ENCODE data around the gene ATL3. TPM values are rescaled to one million over a fixed set of nuclear protein-coding genes. Genes with fewer than 3 reads are reported as not detected.

ATL3 gene
- total and polyA plus RNA-seq, 3 experiments from 2014 or later = 21.5 to 42.1 (median 41.9) TPM

DNA sequence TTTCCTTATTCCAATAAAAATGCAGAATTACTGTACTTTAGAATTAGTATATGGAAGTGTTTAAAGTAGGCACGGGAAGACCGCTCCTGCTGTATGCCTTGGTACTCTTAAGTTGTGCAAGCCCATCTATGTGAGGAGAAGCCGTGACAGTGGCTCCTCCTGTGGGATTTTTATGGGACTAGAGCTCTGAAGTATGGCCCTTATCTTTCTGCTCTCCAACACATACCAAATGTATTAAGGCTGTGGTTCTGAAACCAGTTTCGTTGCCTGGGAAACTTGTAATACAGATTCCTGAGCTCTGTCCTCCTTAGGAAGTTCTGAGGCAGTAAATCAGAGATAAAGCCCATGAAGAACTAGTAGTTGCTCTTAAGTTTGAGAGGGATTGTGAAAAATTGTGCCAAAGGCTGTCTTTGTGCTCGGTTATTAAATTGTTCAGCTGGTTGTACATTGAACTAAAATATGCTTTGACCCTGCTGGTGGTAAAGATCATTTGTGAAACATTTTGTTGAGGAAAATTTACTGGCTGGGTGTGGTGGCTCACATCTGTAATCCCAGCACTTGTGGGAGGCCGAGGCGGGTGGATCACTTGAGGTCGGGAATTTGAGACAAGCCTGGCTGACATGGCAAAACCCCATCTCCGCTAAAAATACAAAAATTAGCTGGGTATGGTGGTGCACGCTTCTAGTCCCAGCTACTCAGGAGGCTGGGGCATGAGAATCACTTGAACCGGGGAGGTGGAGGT, 39.5 kb upstream of the ATL3 start:
- POLR2A ChIA-PET = no interaction called here

GRCh38 chr11:63709336-63709884, 38.2 kb upstream of the ATL3 start:
- peaks cover 0 to 15% (median 4%) of the 10 kb centered on the region in 3 donors for H3K4me1 Mint-ChIP-seq
- no peak overlapping the region for H3K4me3 ChIP-seq (ENCODE audit: low read length)
- ChIA-PET CTCF (no interaction called here), POLR2A (no interaction called here)
- no peaks in the 10 kb centered on the region for H3K27me3 ChIP-seq (ENCODE audit: insufficient read depth, low read length, poor library complexity, severe bottlenecking)
- H3K4me1 ChIP-seq (ENCODE audit: insufficient read depth, low read length) = no peaks in the 10 kb centered on the region
- DNase-seq = no peak
- peaks cover 0 to 2% (median 0%) of the 10 kb centered on the region in 3 donors for H3K36me3 Mint-ChIP-seq
- no peaks in the 10 kb centered on the region for H3K9me3 ChIP-seq (ENCODE audit: low read length)
- H3K9me3 Mint-ChIP-seq = no peaks in the 10 kb centered on the region
- no peak overlapping the region for H3K4me3 Mint-ChIP-seq
- no peak overlapping the region for H3K27ac ChIP-seq (ENCODE audit: low read depth, low read length)
- H3K27me3 Mint-ChIP-seq = peaks cover 0 to under 1% of the 10 kb centered on the region in 2 donors
- H3K27ac Mint-ChIP-seq = no peak overlapping the region
- no peaks in the 10 kb centered on the region for H3K36me3 ChIP-seq (ENCODE audit: insufficient read depth, low read length)

More for the DNA sequence above, 39.5 kb upstream of the ATL3 start:
- Mint-ChIP-seq H3K36me3 (peaks cover 0 to 2% (median 0%) of the 10 kb centered on the region in 3 donors), H3K27ac (peak overlapping the region in 3 of 8 donors; percentile 43 to 60 (median 47)), H3K4me1 (peaks cover 0 to 15% (median 1%) of the 10 kb centered on the region in 3 donors), H3K4me3 (no peak overlapping the region), H3K27me3 (peaks cover 0 to 2% of the 10 kb centered on the region in 2 donors), H3K9me3 (no peaks in the 10 kb centered on the region)
- H3K4me3 ChIP-seq (ENCODE audit: low read length) = no peak overlapping the region
- CTCF ChIA-PET = no interaction called here
- no peaks in the 10 kb centered on the region for H3K9me3 ChIP-seq (ENCODE audit: low read length)
- no peaks in the 10 kb centered on the region for H3K4me1 ChIP-seq (ENCODE audit: insufficient read depth, low read length)
- H3K36me3 ChIP-seq (ENCODE audit: insufficient read depth, low read length) = no peaks in the 10 kb centered on the region
- H3K27ac ChIP-seq (ENCODE audit: low read depth, low read length) = no peak overlapping the region
- DNase-seq = no peak
- H3K27me3 ChIP-seq (ENCODE audit: insufficient read depth, low read length, poor library complexity, severe bottlenecking) = no peaks in the 10 kb centered on the region

GRCh38 chr11:63708764-63709163, 37.6 kb upstream of the ATL3 start:
- Mint-ChIP-seq H3K27ac (peak overlapping the region in 1 of 8 donors; percentile 34), H3K4me3 (no peak overlapping the region), H3K36me3 (peaks cover 0 to 2% (median 0%) of the 10 kb centered on the region in 3 donors), H3K27me3 (no peaks in the 10 kb centered on the region), H3K4me1 (peaks cover under 1 to 15% (median 4%) of the 10 kb centered on the region in 3 donors), H3K9me3 (no peaks in the 10 kb centered on the region)
- ChIA-PET CTCF (no interaction called here), POLR2A (no interaction called here)
- no peak overlapping the region for H3K4me3 ChIP-seq (ENCODE audit: low read length)
- no peaks in the 10 kb centered on the region for H3K4me1 ChIP-seq (ENCODE audit: insufficient read depth, low read length)
- no peak for DNase-seq
- no peaks in the 10 kb centered on the region for H3K9me3 ChIP-seq (ENCODE audit: low read length)
- no peaks in the 10 kb centered on the region for H3K36me3 ChIP-seq (ENCODE audit: insufficient read depth, low read length)
- H3K27me3 ChIP-seq (ENCODE audit: insufficient read depth, low read length, poor library complexity, severe bottlenecking) = no peaks in the 10 kb centered on the region
- no peak overlapping the region for H3K27ac ChIP-seq (ENCODE audit: low read depth, low read length)

GRCh38 chr11:63705526-63705925, 34.4 kb upstream of the ATL3 start:
- Mint-ChIP-seq H3K27ac (no peak overlapping the region), H3K27me3 (no peaks in the 10 kb centered on the region), H3K9me3 (no peaks in the 10 kb centered on the region), H3K36me3 (peaks cover 0 to 6% (median 3%) of the 10 kb centered on the region in 3 donors), H3K4me1 (peaks cover 4 to 11% (median 9%) of the 10 kb centered on the region in 3 donors), H3K4me3 (no peak overlapping the region)
- H3K4me3 ChIP-seq (ENCODE audit: low read length) = no peak overlapping the region
- POLR2A ChIA-PET = no interaction called here
- no peaks in the 10 kb centered on the region for H3K36me3 ChIP-seq (ENCODE audit: insufficient read depth, low read length)
- DNase-seq = no peak
- no peaks in the 10 kb centered on the region for H3K27me3 ChIP-seq (ENCODE audit: insufficient read depth, low read length, poor library complexity, severe bottlenecking)
- H3K27ac ChIP-seq (ENCODE audit: low read depth, low read length) = no peak overlapping the region
- H3K9me3 ChIP-seq (ENCODE audit: low read length) = no peaks in the 10 kb centered on the region
- CTCF ChIA-PET = interaction anchor here (1.2 kb wide), 1 partner anchor 11 kb away, joined by 4 read pairs; no protein-coding TSS in a partner anchor
- no peaks in the 10 kb centered on the region for H3K4me1 ChIP-seq (ENCODE audit: insufficient read depth, low read length)

DNA sequence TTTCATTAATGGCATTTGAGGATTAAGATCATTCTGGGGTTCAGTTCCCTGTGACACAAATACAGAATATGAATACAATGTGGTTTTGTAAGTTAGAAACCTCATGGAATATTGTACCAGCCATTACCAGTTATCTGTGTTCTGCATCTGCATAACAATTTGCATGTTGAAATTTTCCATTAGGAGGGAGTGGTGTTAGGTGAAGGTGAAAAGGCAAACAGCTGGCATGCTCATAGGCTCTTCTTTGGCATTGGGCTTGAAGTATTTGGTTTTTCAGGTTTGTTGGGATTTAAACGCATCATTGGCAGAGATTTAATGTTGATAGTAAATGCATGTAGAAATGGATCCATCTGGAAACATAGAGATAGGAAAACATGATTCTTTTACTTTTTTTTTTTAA, 28.7 kb upstream of the ATL3 start:
- Mint-ChIP-seq H3K9me3 (no peaks in the 10 kb centered on the region), H3K27me3 (no peaks in the 10 kb centered on the region), H3K36me3 (peaks cover 0 to 13% (median 13%) of the 10 kb centered on the region in 3 donors), H3K27ac (no peak overlapping the region), H3K4me1 (peaks cover 19 to 25% (median 19%) of the 10 kb centered on the region in 3 donors), H3K4me3 (no peak overlapping the region)
- no peaks in the 10 kb centered on the region for H3K9me3 ChIP-seq (ENCODE audit: low read length)
- no peak overlapping the region for H3K27ac ChIP-seq (ENCODE audit: low read depth, low read length)
- DNase-seq = no peak
- H3K36me3 ChIP-seq (ENCODE audit: insufficient read depth, low read length) = no peaks in the 10 kb centered on the region
- H3K4me3 ChIP-seq (ENCODE audit: low read length) = no peak overlapping the region
- H3K27me3 ChIP-seq (ENCODE audit: insufficient read depth, low read length, poor library complexity, severe bottlenecking) = no peaks in the 10 kb centered on the region
- H3K4me1 ChIP-seq (ENCODE audit: insufficient read depth, low read length) = peaks cover 3% of the 10 kb centered on the region
- POLR2A ChIA-PET = no interaction called here
- CTCF ChIA-PET = interaction anchor here (1.0 to 1.5 kb wide), 2 partner anchors 12 to 37 kb away, joined by 3 read pairs; no protein-coding TSS in a partner anchor

DNA sequence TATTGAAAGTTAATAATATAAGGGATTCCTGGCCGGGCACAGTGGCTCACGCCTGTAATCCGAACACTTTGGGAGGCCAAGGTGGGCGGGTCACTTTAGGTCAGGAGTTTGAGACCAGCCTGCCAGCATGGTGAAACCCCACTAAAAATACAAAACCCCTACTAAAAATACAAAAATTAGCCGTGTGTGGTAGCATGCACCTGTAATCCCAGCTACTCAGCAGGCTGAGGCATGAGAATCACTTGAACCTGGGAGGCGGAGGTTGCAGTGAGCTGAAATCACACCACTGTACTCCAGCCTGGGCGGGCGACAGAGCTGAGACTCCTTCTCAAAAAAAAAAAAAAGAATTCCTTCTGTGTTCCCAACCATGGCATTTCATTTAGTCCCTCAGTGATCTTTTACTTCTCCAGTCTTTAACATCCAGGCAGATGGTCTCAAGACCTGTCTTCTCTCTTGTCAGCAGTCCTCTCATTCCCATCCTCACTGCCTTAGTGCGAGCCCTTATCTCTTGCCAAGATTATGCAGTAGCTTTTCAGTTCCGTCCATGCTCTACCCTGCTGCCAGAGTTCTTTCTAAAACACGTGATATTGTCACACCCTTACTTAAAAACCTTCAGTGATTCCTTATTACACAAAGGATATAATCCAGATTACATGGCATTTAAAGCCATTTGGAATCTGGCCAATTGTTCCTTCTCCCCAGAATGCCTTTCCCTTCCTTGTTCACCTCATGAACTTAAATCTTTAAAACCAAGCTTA, 28.0 kb upstream of the ATL3 start:
- Histone ChIP-seq H3K4me1 (ENCODE audit: insufficient read depth, low read length) (peaks cover 3% of the 10 kb centered on the region), H3K36me3 (ENCODE audit: insufficient read depth, low read length) (no peaks in the 10 kb centered on the region), H3K27me3 (ENCODE audit: insufficient read depth, low read length, poor library complexity, severe bottlenecking) (no peaks in the 10 kb centered on the region), H3K27ac (ENCODE audit: low read depth, low read length) (no peak overlapping the region), H3K9me3 (ENCODE audit: low read length) (no peaks in the 10 kb centered on the region), H3K4me3 (ENCODE audit: low read length) (no peak overlapping the region)
- Mint-ChIP-seq H3K36me3 (peaks cover 0 to 13% (median 11%) of the 10 kb centered on the region in 3 donors), H3K4me3 (no peak overlapping the region), H3K27me3 (no peaks in the 10 kb centered on the region), H3K27ac (peak overlapping the region in 1 of 8 donors; percentile 11), H3K9me3 (no peaks in the 10 kb centered on the region), H3K4me1 (peaks cover 17 to 25% (median 19%) of the 10 kb centered on the region in 3 donors)
- DNase-seq = no peak
- ChIA-PET POLR2A (no interaction called here), CTCF (interaction anchor here (1.0 to 2.0 kb wide), 2 partner anchors 13 to 39 kb away, joined by 3 to 4 read pairs; no protein-coding TSS in a partner anchor)

- no peak overlapping the region for H3K27ac Mint-ChIP-seq
- H3K36me3 ChIP-seq (ENCODE audit: insufficient read depth, low read length) = no peaks in the 10 kb centered on the region
- H3K9me3 Mint-ChIP-seq = no peaks in the 10 kb centered on the region
- no peaks in the 10 kb centered on the region for H3K9me3 ChIP-seq (ENCODE audit: low read length)
- H3K4me3 ChIP-seq (ENCODE audit: low read length) = no peak overlapping the region
- H3K36me3 Mint-ChIP-seq = peaks cover 0 to 9% (median 7%) of the 10 kb centered on the region in 3 donors
- H3K4me3 Mint-ChIP-seq = no peak overlapping the region
- H3K4me1 ChIP-seq (ENCODE audit: insufficient read depth, low read length) = no peaks in the 10 kb centered on the region
- peaks cover 15 to 20% (median 16%) of the 10 kb centered on the region in 3 donors for H3K4me1 Mint-ChIP-seq
- no peaks in the 10 kb centered on the region for H3K27me3 Mint-ChIP-seq
- no peak for DNase-seq
- ChIA-PET CTCF (interaction anchor here (1.0 kb wide), 1 partner anchor 11 kb away, joined by 4 read pairs; no protein-coding TSS in a partner anchor), POLR2A (no interaction called here)
- no peak overlapping the region for H3K27ac ChIP-seq (ENCODE audit: low read depth, low read length)
- H3K27me3 ChIP-seq (ENCODE audit: insufficient read depth, low read length, poor library complexity, severe bottlenecking) = no peaks in the 10 kb centered on the region
These were observed 23.4 kb upstream of the ATL3 start for GRCh38 chr11:63694596-63694995.

- peaks cover 11 to 37% (median 25%) of the 10 kb centered on the region in 3 donors for H3K4me1 Mint-ChIP-seq
- ChIA-PET CTCF (no interaction called here), POLR2A (no interaction called here)
- no peaks in the 10 kb centered on the region for H3K36me3 Mint-ChIP-seq
- Histone ChIP-seq H3K4me3 (ENCODE audit: low read length) (no peak overlapping the region), H3K4me1 (ENCODE audit: insufficient read depth, low read length) (peaks cover 2% of the 10 kb centered on the region), H3K36me3 (ENCODE audit: insufficient read depth, low read length) (no peaks in the 10 kb centered on the region), H3K27ac (ENCODE audit: low read depth, low read length) (no peak overlapping the region), H3K9me3 (ENCODE audit: low read length) (no peaks in the 10 kb centered on the region), H3K27me3 (ENCODE audit: insufficient read depth, low read length, poor library complexity, severe bottlenecking) (no peaks in the 10 kb centered on the region)
- H3K27me3 Mint-ChIP-seq = no peaks in the 10 kb centered on the region
- H3K27ac Mint-ChIP-seq = no peak overlapping the region
- no peak overlapping the region for H3K4me3 Mint-ChIP-seq
- no peak for DNase-seq
- no peaks in the 10 kb centered on the region for H3K9me3 Mint-ChIP-seq
These were observed 16.7 kb upstream of the ATL3 start for GRCh38 chr11:63687845-63688244.

Measured in CD8-positive, alpha-beta memory T cell (primary cell).